GM10266 (cell line): ENCODE measurements around the gene EYS.

Source experiments
- DNase-seq: peaks from one replicate; pipeline ENCODE4 v3.0.0; 2012; ENCODE audit errors: extremely low spot score
- CTCF ChIP-seq: IDR thresholded peaks from 2 replicates; pipeline ENCODE4 v1.5.1; 2012; ENCODE audit warnings: mild to moderate bottlenecking, low read depth; ENCODE audit not compliant: control insufficient read depth, insufficient read depth; ENCODE audit errors: missing control alignments

EYS gene

GRCh38 chr6:65707126-65707826 is at the start of gene EYS:
TSS of gene EYS (minus strand) at chr6:65707226. CDS start at chr6:65495410, 211,816 bp downstream.
- no peak for DNase-seq
- no peak for TF ChIP-seq CTCF

DNA sequence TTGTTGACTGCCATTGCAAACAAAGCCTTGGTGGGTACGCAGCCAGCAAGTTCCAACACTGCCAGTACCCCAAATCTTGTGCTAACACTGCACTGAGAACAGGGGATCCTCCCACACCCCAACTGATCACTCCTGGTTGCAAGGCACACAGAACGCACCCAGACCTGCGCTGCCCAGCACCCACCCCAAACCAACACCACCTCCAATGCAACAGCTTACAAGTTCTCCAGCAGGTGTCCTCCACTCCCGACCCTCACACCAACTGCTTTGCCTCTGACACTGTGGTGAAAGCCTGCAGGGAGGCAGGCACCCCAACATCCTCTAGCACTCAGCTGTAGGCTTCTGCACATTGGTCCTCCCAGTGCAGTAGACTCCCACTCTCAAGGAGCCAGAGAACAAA is 39.3 kb upstream of the EYS start:
- TF ChIP-seq CTCF = no peak
- no peak for DNase-seq

GRCh38 chr6:65745614-65746013 is 38.6 kb upstream of the EYS start:
- no peak for TF ChIP-seq CTCF
- no peak for DNase-seq

DNA sequence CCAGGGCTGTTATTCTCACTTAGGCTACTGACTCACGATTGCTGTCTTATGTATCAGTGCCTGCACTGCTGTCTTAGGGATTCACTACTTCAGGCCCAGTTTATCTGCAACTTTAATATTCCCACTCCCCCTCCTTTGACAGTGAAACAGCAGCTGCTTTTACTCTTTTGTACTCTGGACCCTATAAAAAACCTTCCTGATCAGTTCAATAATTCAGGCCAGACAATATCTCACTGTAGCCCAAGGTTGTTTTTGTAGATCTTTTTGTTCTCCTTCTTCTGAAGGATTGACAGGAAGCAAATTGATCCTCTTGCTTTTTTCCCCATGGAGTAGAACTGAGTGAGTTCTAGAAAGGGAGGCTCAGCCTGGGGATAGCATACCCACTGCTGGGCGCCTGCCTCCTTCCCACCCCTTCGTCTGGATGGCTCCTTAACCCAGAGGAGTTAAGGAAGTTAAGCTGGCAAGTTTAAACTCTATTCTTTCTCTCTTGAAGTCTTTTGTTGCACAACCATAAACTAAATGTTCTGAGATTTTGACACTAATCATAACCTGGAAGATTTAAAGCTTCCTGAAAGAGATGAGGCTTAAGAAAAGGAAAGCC is 22.0 kb upstream of the EYS start:
- no peak for TF ChIP-seq CTCF
- DNase-seq = no peak

GRCh38 chr6:65719101-65719500 is 12.1 kb upstream of the EYS start:
- no peak for TF ChIP-seq CTCF
- no peak for DNase-seq

DNA sequence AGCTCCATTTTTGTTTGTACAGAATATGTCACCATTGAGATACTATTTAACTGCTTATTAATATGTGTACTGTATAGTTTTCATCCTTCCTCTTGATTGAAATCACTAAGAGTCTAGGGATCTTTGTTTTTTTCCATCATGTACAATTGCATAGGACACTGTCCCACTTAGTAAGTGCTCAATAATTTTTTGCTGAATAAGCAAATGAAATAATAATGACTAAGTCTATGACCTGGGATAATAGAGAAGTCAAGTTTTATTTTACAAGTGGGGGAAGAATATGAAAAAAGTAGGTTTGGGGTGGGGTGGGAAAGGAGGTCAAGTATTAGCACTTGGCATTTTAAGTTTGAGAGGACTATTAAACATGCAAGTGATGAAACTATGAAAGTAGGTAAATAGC is 4.5 kb upstream of the EYS start:
- DNase-seq = no peak
- TF ChIP-seq CTCF = no peak

DNA sequence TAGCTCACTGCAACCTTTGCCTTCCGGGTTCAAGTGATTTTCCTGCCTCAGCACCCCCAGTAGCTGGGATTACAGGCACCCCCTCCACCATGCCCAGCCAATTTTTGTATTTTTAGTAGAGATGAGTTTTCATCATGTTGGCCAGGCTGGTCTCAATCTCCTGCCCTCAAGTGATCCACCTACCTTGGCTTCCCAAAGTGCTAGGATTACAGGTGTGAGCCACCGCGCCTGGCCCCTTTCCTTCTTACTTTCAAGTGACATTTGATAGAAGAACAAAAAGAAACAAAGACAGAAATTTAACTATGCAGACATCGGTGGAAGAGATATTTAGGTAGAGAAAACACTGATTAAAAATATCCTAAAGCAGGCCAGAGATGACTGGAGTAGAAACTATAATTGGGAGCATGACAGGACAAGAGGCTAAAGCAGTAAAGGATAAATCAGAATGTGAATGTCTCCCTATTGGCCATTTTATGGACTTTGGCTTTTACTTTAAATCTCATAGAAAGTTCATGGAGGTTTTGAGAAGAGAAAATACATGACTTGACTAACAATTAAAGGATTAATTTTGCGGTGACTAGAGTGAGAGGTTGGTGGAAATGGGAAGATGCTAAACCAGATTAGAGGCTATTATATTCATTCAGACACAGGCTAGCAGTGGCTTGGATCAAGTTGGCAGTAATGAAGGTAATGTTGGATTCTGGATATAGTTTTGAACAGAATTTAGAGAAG is 2.2 kb upstream of the EYS start:
- TF ChIP-seq CTCF = no peak
- no peak for DNase-seq
